Mucosa of gallbladder (tissue), 1 donor: ENCODE data around the gene PRAMEF15. TPM values are rescaled to one million over a fixed set of nuclear protein-coding genes. Genes with fewer than 3 reads are reported as not detected.
"Not testable (repeated sequence)": the region's sequence is repeated elsewhere in the genome, so short reads cannot be mapped to it uniquely, and the experiment has no call there.

Experiments used
- DNase-seq: peaks from one replicate; pipeline ENCODE4 v3.0.0-alpha.2; 2020; ENCODE audit warnings: low spot score
- total RNA-seq: library from RNA; stranded (reverse); gene quantifications from one replicate; pipeline ENCODE4 v1.2.1, GENCODE V29; 2021
- donor health status: DM: no; HTN: no; CAD: no.

PRAMEF15 gene
- not detected for total RNA-seq

DNA sequence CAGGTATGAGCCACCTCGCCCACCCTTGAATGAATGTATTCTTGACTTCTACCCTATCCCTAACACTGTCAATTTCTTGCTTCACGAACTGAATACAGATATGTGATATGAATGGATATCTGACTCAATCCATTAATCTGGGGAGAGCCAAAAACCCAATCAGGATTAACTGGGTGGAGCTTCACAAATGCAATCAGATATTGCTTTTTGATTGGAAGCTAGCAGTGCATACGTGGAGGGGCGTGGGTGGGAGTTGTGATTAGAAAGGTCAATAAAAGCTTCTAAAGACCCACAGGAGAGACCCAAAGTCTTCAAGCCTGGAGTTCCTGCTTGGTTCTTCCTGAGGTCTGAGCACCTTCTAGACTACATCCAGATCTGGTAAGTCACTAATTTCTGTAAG is at the start of gene PRAMEF15:
TSS of gene PRAMEF15 (plus strand) at position 301 of the 400 bp plus-strand sequence. CDS start 2,827 bp downstream, outside the sequence.
- not testable (repeated sequence) for DNase-seq

DNA sequence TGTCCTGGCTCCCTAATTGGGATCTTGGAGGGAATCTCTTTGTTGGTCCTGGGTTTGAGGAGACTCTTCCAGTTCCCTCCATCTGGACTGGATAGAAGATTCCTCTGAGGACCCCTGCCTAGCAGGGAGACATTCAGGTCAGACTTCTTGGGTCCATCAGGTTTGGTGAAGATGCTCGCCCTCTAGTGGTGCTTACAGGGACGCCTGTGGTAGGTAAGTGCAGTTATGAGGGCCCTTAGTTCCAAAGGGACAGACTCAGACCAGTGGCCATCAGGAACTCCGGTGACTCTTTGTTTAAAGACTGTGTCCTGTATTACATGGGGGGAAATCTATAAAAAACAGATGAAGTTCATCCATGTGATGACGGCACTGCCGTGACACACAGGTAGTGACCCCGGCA is 38.4 kb upstream of the PRAMEF15 start:
- not testable (repeated sequence) for DNase-seq

DNA sequence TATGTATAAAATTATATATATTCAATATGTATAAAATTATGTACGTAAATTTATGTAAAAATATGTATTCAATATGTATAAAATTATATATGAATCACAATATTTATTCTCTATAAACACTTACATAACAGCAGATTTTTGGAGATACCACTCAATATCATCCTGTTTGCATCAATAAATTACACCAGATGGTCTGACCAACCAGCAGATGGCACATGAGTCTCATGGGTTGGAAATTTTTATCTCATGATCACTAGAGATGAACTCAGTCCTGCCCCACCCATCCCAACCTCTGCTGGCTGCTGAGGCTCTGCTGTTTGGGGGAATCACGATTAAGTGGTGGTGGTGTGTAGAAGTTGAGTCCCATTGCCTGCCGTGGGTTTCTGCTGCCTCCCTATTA is 35.8 kb upstream of the PRAMEF15 start:
- DNase-seq: not testable (repeated sequence)

DNA sequence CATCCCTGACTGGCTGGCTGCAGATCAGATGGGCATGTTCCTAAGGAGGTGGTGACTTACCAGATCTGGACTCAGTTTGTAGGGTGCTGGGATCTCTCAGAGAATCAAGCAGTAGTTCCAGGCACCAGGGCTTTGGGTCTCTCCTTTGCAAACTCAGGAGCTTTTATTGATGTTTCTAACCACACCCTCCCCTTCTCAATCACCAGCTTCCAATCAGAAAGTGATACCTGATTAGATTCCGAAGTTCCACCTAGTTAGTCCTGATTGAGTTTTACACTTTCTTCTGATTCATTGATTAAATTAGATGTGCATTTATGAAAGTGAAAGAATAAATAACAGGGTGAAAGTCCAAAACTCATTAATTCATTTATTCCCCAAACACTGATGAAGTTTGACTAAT is 30.3 kb upstream of the PRAMEF15 start, which contains the start of gene PRAMEF8:
TSS of gene PRAMEF8 (minus strand) at position 101 of the 400 bp plus-strand sequence. CDS start 1,046 bp downstream, outside the sequence.
- not testable (repeated sequence) for DNase-seq

DNA sequence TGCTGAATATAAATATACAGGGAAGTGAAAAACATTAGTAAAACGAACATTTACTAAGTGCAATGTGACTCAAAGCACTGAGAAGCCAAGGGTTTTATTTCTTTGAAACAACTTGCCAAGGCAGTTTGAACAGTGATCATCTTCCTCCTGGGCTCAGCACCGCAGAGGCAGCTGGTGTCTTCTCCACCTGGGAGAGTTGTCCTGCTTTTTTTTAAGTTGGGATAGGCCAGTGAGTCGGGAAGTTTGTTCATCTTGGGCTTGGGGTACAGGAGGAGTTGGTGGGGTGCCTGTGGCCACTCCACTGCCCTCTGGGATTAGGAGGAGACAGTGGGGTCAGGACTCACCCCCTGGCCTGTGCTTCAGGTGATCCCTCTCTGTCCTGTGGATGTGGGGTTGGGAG is 26.4 kb upstream of the PRAMEF15 start:
- DNase-seq: not testable (repeated sequence)

DNA sequence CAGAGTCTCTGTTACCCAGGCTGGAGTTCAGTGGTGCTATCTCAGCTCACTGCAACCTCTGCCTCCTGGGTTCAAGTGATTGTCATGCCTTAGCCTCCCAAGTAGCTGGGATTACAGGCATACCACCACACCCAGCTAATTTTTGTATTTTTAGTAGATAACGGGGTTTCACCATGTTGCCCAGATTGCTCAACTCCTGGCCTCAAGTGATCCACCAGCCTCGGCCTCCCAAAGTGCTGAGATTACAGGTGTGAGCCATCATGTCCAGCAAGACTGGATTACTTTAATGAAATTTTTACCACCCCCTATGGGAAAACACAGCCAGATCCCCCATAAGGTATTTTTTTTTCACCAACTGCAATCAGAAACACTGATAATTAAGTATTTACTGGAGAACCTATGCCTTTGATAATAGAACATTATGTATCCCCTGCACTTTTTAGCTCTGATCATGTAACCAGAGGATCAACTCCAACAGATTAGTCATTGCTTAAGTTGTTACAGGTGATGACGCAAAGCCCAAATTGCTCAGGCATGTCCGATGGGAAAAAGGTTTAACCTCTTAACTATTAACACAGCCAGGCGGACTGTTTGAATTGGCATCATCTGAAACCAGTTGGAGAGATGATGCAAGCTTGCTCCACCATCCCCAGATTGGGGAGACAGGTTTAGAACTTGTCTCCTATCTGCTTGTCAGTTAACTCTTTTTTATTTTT is 18.0 kb upstream of the PRAMEF15 start:
- not testable (repeated sequence) for DNase-seq

DNA sequence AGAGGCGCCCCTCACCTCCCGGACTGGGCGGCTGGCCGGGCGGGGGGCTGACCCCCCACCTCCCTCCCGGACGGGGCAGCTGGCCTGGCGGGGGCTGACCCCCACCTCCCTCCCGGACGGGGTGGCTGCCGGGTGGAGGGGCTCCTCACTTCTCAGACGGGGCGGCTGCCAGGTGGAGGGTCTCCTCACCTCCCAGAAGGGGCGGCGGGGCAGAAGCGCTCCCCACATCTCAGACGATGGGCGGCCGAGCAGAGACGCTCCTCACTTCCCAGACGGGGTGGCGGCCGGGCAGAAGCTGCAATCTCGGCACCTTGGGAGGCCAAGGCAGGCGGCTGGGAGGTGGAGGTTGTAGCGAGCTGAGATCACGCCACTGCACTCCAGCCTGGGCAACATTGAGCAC is 16.7 kb upstream of the PRAMEF15 start:
- DNase-seq: not testable (repeated sequence)

DNA sequence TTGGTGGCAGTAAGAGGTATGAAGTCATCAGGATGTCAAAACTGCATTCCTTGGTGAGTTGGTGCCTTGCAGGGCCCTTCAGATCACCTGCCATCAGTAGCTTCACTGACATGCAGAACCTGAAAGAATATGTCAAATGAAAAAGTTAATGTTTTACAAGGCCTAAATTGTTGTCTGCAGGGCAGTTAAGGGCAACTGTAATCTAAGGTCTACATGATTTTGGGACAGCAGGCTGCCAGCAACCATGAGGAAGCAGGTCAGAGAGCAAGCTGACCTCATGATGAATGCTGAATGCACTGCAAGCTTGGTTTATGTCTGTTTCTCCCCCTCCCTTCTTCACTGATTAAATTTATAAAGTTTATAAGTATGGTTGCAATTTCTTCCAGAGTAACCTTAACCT is 13.2 kb upstream of the PRAMEF15 start:
- not testable (repeated sequence) for DNase-seq

DNA sequence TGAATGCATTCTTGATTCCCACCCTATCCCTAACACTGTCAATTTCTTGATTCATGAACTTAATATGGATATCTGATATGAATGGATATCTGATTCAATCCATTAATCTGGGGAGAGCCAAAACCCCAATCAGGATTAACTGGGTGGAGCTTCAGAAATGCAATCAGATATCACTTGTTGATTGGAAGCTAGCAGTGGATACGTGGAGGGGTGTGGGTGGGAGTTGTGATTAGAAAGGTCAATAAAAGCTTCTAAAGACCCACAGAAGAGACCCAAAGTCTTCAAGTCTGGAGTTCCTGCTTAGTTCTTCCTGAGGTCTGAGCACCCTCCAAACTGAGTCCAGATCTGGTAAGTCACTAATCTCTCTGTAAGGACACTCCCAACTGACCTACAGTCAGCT is 12.1 kb upstream of the PRAMEF15 start, which contains the start of gene PRAMEF33:
TSS of gene PRAMEF33 (plus strand) at position 301 of the 400 bp plus-strand sequence. CDS start 2,416 bp downstream, outside the sequence.
- not testable (repeated sequence) for DNase-seq

DNA sequence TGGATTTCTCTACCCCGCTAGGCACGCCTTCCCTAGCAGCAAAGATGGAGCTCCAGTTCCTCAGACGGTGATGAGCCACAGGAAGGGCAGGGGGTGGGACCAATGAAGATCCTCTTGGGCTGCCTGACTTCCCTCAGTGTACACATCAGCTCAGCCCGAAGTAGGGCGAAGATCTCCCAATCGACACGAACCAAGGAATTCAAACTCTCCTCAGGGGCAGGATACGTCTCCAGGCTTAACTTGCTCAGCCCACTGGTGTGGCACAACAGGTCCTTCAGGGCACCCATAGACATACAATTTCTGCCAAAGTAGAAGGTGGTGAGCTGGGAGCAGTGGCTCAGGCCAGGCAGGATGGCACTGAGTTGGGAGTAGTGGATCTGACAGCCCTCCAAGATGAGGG is 27.1 kb downstream of the PRAMEF15 start:
- DNase-seq: not testable (repeated sequence)

DNA sequence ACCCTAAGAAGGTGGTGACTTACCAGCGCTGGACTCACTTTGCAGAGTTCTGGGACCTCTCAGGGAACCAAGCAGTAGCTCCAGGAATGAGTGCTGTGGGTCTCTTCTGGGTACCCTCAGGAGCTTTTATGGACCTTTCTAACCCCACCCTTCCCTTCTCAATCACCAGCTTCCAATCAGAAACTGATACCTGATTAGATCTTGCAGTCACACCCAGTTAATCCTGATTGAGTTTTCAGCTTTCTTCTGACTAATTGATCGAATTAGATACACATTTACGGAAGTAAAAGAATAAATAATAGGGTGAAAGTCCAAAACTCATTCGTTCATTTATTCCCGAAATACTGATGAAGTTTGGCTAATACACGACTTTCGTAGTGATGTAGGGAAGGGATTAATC is 31.7 kb downstream of the PRAMEF15 start, which contains the start of gene PRAMEF14:
TSS of gene PRAMEF14 (minus strand) at position 101 of the 400 bp plus-strand sequence. CDS start 1,820 bp downstream, outside the sequence.
- not testable (repeated sequence) for DNase-seq

DNA sequence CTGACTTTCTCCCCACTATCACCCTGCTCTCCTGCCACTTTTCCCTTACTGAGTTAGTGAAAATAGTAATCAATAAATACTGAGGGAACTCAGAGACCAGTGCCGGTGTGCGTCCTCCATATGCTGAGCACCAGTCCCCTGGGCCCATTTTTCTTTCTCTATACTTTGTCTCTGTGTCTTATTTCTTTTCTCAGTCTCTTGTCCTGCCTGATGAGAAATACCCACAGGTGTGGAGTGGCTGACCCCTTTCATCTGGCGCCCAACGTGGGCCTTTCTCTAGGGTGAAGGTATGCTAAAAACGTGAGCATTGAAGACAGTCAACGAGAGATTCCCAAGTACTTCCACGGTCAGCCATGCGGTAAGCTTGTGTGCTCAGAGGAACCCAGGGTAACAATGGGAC is 38.1 kb downstream of the PRAMEF15 start:
- DNase-seq: not testable (repeated sequence)

DNA sequence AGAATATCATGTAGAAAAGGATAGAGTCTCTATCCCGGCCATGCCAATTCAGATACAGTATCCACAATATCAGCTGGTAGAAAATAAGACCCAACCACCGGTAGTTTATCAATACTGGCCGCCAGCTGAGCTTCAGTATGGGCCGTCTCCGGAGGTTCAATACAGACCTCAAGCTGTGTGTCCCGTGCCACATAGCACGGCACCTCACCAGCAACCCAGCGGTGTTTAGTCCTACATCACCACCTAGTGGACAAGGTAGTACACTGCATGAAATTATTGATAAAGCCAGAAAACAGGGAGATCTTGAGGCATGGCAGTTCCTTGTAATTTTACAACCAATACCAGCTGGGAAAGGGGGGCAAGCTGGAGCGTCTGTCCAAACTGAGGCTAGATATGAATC is 39.1 kb downstream of the PRAMEF15 start:
- not testable (repeated sequence) for DNase-seq

DNA sequence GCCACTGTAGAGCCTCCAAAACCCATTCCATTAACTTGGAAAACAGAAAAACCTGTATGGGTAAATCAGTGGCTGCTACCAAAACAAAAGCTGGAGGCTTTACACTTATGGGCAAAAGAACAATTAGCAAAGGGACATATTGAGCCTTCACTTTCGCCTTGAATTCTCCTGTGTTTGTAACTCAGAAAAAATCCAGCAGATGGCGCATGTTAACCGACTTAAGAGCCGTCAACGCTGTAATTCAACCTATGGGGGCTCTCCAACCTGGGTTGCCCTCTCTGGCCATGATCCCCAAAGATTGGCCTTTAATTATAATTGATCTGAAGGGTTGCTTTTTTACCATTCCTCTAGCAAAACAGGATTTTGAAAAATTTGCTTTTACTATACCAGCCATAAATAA is 41.4 kb downstream of the PRAMEF15 start:
- peak; percentile 31 for DNase-seq

DNA sequence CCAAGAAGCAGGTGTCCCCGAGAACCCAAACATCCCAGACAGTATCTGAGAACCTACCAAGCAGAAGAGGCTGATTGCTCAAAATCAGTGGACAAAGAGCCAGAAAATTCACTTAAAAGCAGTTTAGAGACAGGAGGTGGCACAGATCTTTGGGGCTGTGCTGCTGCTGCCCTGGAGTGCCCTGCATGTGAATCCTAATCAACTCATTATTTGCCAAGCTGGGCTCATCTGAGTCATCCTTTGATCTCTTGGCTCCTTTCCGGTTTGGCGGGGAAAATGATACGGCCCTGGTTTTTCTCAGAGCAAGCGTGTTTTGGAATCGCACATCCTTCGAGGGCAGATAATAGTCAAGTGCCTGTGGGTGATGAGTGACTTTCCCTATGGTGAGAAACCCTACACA is 47.0 kb downstream of the PRAMEF15 start:
- not testable (repeated sequence) for DNase-seq

DNA sequence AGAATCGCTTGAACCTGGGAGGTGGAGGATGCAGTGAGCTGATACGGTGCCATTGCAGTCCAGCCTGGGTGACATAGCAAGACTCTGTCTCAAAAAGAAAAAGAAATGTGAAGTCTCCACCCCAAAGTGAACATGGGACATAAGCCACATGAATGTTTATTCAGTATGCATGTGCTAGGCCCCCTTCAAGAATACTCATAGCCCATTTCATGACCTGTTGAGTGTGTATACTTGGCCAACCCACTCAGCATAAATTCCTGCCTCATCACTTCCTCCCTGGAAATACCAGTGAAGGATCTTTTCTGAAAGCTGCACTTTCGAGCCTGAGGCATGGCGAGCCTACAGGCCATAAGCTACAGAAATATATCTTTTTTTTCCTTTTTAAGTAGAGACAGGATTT is 49.5 kb downstream of the PRAMEF15 start:
- not testable (repeated sequence) for DNase-seq

DNA sequence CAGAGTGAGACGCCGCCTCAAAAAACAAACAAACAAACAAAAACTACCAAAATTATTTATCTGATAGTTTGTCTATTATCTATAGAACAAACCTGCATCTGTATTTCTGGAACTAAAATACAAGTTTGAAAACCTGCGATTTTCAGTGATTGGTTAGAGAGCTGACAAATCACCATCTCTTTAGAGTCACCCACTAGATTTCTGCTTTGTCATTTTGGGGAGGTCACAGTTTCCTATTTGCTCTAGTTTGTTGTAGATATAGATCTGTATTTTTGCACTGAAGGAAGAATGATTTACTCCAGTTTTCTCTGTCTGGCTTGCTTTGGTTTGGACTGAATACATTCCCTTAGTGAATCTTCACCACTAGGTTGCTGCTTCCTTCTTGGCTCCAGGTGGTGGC is 51.2 kb downstream of the PRAMEF15 start:
- not testable (repeated sequence) for DNase-seq

DNA sequence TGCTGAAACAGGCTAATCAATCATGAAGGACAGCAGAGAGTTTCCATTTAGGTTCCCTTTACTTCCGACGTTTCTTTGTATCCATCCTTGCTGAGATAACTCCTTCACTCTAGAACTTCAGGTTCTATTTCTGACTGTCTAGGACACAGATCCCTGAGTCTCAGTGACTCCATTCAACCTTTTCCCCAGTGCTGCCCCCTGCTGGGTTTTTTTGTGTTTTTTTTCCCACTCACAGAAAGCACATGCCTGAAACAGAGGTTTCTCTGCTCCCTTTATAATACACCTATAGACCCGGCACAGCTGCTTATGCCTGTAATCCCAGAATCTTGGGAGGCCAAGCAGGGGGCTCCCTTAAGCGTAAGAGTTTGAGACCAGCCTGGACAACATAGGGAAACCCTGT is 53.2 kb downstream of the PRAMEF15 start:
- DNase-seq: not testable (repeated sequence)

Other genes with a start within 250 kb of the PRAMEF15 start
- gene PRAMEF25, start 244.8 kb upstream of the PRAMEF15 start, total RNA-seq: not detected
- not detected for gene HNRNPCL2, start 198.7 kb upstream of the PRAMEF15 start, total RNA-seq
- not detected for gene PRAMEF26, start 159.6 kb upstream of the PRAMEF15 start, total RNA-seq
- gene HNRNPCL4, start 149.9 kb upstream of the PRAMEF15 start, total RNA-seq: not detected
- not detected for gene PRAMEF9, start 143.7 kb upstream of the PRAMEF15 start, total RNA-seq
- not detected for gene PRAMEF13, start 114.2 kb upstream of the PRAMEF15 start, total RNA-seq
- not detected for gene PRAMEF18, start 89.4 kb upstream of the PRAMEF15 start, total RNA-seq
- gene PRAMEF5, start 61.4 kb upstream of the PRAMEF15 start, total RNA-seq: not detected
- not detected for gene PRAMEF8, start 30.4 kb upstream of the PRAMEF15 start, total RNA-seq
- not detected for gene PRAMEF33, start 12.0 kb upstream of the PRAMEF15 start, total RNA-seq
- gene PRAMEF14, start 31.6 kb downstream of the PRAMEF15 start, total RNA-seq: not detected
- not detected for gene PRAMEF19, start 56.4 kb downstream of the PRAMEF15 start, total RNA-seq
- not detected for gene PRAMEF17, start 74.1 kb downstream of the PRAMEF15 start, total RNA-seq
- gene PRAMEF20, start 94.9 kb downstream of the PRAMEF15 start, total RNA-seq: not detected
- gene LRRC38, start 198.4 kb downstream of the PRAMEF15 start, total RNA-seq: not detected